Panc1 (cell line): ENCODE results near the gene GRIN2A. TPM values are rescaled to one million over a fixed set of nuclear protein-coding genes. Genes with fewer than 3 reads are reported as not detected.

Source experiments
- ATAC-seq: fragments of 200-7000 bp; cut with Tn5 transposase; 2 replicates; pipeline ENCODE4 v1.9.1; 2020; ENCODE audit warnings: mild to moderate bottlenecking, moderate library complexity
- BruUV-seq: library from RNA; stranded (reverse); fragments of 400-500 nt; replicated peaks from 2 replicates; lab custom pipeline; 2021; lab: Mats Ljungman, UMichigan
- CTCF ChIA-PET: fragments of 300-600 bp; sonication (Branson Sonifier 250); formaldehyde crosslinking; loops from one replicate; lab custom pipeline; 2022; ENCODE audit warnings: antibody characterized with exemption; lab: Charles Lee
- POLR2A ChIA-PET: fragments of 300-600 bp; sonication (Branson Sonifier 250); formaldehyde crosslinking; loops from one replicate; lab custom pipeline; 2022; ENCODE audit warnings: antibody characterized with exemption; lab: Charles Lee
- DNase-seq: peaks from one replicate; pipeline ENCODE4 v3.0.0-alpha.2; 2010; ENCODE audit warnings: low read depth, low spot score
- H3K27ac ChIP-seq: 2 replicates; pipeline ENCODE4 v1.5.1; 2011; ENCODE audit warnings: mild to moderate bottlenecking, low read length, inconsistent platforms
- H3K27me3 ChIP-seq: fragments of 200-500 bp; sonication (Bioruptor generic); 2 replicates; pipeline ENCODE4 v1.6.0; 2014; ENCODE audit warnings: low read length, inconsistent platforms; ENCODE audit not compliant: control insufficient read depth, insufficient read depth
- H3K36me3 ChIP-seq: fragments of 200-500 bp; sonication (Bioruptor generic); 2 replicates; pipeline ENCODE4 v1.5.1; 2014; ENCODE audit warnings: inconsistent platforms, mild to moderate bottlenecking, low read length, moderate library complexity; ENCODE audit not compliant: control insufficient read depth, insufficient read depth
- H3K4me1 ChIP-seq: 2 replicates; pipeline ENCODE4 v1.5.1; 2011; ENCODE audit warnings: inconsistent platforms, mild to moderate bottlenecking, low read length, moderate library complexity; ENCODE audit not compliant: control insufficient read depth, insufficient read depth
- H3K4me3 ChIP-seq, 2 experiments: 2 replicates each; pipeline ENCODE4 v1.5.1; 2011 to 2012; ENCODE audit warnings: low read depth in 2 of 2, low read length in 2 of 2, mild to moderate bottlenecking in 2 of 2, inconsistent platforms in 1 of 2, moderate library complexity in 1 of 2
- H3K9me3 ChIP-seq: fragments of 200-500 bp; sonication (Bioruptor generic); 2 replicates; pipeline ENCODE4 v1.5.1; 2014; ENCODE audit warnings: low read depth, mild to moderate bottlenecking, inconsistent platforms, low read length, moderate library complexity; ENCODE audit not compliant: control insufficient read depth, insufficient read depth
- POLR2AphosphoS5 ChIP-seq: IDR thresholded peaks from 2 replicates; pipeline ENCODE4 v1.6.1; 2012; ENCODE audit warnings: mild to moderate bottlenecking, low read depth, low read length, moderate library complexity
- SIN3A ChIP-seq: IDR thresholded peaks from 2 replicates; pipeline ENCODE4 v1.6.1; 2012; ENCODE audit warnings: low read depth, mild to moderate bottlenecking, low read length, moderate library complexity, borderline replicate concordance; ENCODE audit not compliant: insufficient read depth
- TCF7L2 ChIP-seq: IDR thresholded peaks from 2 replicates; pipeline ENCODE4 v1.6.1; 2011; ENCODE audit warnings: mild to moderate bottlenecking, low read depth, low read length, inconsistent platforms
- in situ Hi-C: cut with HindIII; loops from 2 replicates; pipeline ENCODE4 v1.10.0; 2016; ENCODE audit warnings: low sequenced_read_pairs, low pct_unique_long_range_greater_than_20kb
- intact Hi-C: fragments of 100-400 bp; cut with micrococcal nuclease; formaldehyde crosslinking; loops from one replicate; pipeline ENCODE4 v1.10.0; 2022; ENCODE audit not compliant: unreplicated experiment
- total RNA-seq: library from RNA; stranded (reverse); gene quantifications from one replicate; pipeline ENCODE4 v1.2.1, GENCODE V29; 2021; ENCODE audit not compliant: unreplicated experiment
- TF ChIP-seq, protein P1 (sequence below), 2 experiments: IDR thresholded peaks; 2 replicates each; pipeline ENCODE4 v1.6.1; 2011 to 2012; ENCODE audit warnings: low read depth in 2 of 2, control low read depth in 1 of 2, low read length in 1 of 2, mild to moderate bottlenecking in 1 of 2, moderate library complexity in 1 of 2; ENCODE audit not compliant: insufficient read depth in 1 of 2
- TF ChIP-seq, protein P2 (sequence below): fragments of 450-650 bp; IDR thresholded peaks from 2 replicates; pipeline ENCODE4 v1.5.1; 2017; ENCODE audit warnings: mild to moderate bottlenecking

Gene GRIN2A
- total RNA-seq, 1 experiment from 2014 or later: 12.3 TPM

DNA sequence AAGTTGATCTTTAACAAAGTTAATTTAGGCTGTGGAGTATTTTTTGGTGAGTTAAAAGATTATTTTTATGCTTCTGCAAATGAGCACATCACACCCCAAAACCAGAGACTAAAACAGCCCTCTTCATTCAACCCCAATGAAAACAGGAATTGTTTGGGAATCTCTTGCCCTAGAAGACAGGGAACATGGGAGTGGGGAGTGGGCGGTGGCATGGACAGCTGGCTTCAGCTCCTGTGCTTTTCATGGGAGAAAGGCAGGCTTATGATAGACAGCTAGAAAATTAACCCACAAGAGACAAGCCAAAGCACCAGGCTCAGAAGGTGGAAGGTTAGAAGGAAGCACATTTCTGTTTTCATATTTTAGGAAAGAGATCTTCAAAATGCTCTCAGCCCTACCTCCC, 19.2 kb downstream of the GRIN2A start:
- H3K27me3 ChIP-seq: no peaks in the 10 kb centered on the region
- in situ Hi-C loops: no loop called here
- ChIA-PET CTCF (no interaction called here), POLR2A (no interaction called here)
- H3K36me3 ChIP-seq: no peaks in the 10 kb centered on the region
- no peak for ATAC-seq
- H3K4me3 ChIP-seq: no peak overlapping the region
- H3K4me1 ChIP-seq: peaks cover 8% of the 10 kb centered on the region
- no peak for TF ChIP-seq TCF7L2
- TF ChIP-seq SIN3A: no peak
- TF ChIP-seq POLR2AphosphoS5: no peak
- TF ChIP-seq, protein P1, sequence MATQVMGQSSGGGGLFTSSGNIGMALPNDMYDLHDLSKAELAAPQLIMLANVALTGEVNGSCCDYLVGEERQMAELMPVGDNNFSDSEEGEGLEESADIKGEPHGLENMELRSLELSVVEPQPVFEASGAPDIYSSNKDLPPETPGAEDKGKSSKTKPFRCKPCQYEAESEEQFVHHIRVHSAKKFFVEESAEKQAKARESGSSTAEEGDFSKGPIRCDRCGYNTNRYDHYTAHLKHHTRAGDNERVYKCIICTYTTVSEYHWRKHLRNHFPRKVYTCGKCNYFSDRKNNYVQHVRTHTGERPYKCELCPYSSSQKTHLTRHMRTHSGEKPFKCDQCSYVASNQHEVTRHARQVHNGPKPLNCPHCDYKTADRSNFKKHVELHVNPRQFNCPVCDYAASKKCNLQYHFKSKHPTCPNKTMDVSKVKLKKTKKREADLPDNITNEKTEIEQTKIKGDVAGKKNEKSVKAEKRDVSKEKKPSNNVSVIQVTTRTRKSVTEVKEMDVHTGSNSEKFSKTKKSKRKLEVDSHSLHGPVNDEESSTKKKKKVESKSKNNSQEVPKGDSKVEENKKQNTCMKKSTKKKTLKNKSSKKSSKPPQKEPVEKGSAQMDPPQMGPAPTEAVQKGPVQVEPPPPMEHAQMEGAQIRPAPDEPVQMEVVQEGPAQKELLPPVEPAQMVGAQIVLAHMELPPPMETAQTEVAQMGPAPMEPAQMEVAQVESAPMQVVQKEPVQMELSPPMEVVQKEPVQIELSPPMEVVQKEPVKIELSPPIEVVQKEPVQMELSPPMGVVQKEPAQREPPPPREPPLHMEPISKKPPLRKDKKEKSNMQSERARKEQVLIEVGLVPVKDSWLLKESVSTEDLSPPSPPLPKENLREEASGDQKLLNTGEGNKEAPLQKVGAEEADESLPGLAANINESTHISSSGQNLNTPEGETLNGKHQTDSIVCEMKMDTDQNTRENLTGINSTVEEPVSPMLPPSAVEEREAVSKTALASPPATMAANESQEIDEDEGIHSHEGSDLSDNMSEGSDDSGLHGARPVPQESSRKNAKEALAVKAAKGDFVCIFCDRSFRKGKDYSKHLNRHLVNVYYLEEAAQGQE (IDR thresholded peaks at IDR 0.05; ENCODE audit: insufficient read depth in 1 of 2, low read depth in 2 of 2, low read length in 1 of 2): no peak
- TF ChIP-seq, protein P2, sequence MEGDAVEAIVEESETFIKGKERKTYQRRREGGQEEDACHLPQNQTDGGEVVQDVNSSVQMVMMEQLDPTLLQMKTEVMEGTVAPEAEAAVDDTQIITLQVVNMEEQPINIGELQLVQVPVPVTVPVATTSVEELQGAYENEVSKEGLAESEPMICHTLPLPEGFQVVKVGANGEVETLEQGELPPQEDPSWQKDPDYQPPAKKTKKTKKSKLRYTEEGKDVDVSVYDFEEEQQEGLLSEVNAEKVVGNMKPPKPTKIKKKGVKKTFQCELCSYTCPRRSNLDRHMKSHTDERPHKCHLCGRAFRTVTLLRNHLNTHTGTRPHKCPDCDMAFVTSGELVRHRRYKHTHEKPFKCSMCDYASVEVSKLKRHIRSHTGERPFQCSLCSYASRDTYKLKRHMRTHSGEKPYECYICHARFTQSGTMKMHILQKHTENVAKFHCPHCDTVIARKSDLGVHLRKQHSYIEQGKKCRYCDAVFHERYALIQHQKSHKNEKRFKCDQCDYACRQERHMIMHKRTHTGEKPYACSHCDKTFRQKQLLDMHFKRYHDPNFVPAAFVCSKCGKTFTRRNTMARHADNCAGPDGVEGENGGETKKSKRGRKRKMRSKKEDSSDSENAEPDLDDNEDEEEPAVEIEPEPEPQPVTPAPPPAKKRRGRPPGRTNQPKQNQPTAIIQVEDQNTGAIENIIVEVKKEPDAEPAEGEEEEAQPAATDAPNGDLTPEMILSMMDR: no peak
- BruUV-seq: no TSS peak
- intact Hi-C loops: no loop called here
- DNase-seq: no peak
- no peaks in the 10 kb centered on the region for H3K9me3 ChIP-seq
- H3K27ac ChIP-seq: no peak overlapping the region

DNA sequence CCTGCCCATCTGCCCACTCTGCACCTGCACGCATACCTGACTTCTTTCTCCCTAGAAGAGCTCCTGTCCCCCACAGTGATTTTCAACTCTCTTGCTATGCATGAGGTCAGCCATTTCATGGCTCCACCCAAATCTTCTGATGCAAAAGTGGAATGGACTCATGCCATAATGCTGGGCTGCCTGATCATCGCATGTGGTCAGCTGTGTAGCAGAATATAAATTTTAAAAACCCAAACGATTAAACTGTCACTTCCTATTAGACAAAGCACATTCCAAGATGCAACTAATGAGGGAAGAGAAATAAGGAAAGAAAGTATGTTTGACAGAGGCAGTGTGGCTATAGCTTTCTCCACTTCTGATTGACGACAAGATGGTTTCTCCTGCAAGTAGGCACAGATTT, 26.1 kb downstream of the GRIN2A start:
- H3K9me3 ChIP-seq: no peaks in the 10 kb centered on the region
- ChIA-PET POLR2A (no interaction called here), CTCF (no interaction called here)
- no peaks in the 10 kb centered on the region for H3K27me3 ChIP-seq
- H3K27ac ChIP-seq: no peak overlapping the region
- intact Hi-C loops: no loop called here
- in situ Hi-C loops: no loop called here
- DNase-seq (no peak), ATAC-seq (no peak)
- H3K4me3 ChIP-seq: no peak overlapping the region
- TF ChIP-seq SIN3A: no peak
- TF ChIP-seq, protein P1 (IDR thresholded peaks at IDR 0.05; ENCODE audit: insufficient read depth in 1 of 2, low read depth in 2 of 2, low read length in 1 of 2): no peak
- TF ChIP-seq, protein P2: no peak
- no peak for TF ChIP-seq POLR2AphosphoS5
- TF ChIP-seq TCF7L2: no peak
- H3K36me3 ChIP-seq: no peaks in the 10 kb centered on the region
- peaks cover 12% of the 10 kb centered on the region for H3K4me1 ChIP-seq
- no TSS peak for BruUV-seq
